HepG2 (cell line): ENCODE results near the gene BOD1. TPM values are rescaled to one million over a fixed set of nuclear protein-coding genes. Genes with fewer than 3 reads are reported as not detected.

Experiments used
- DMAP1 ChIP-seq: IDR thresholded peaks from 2 replicates; pipeline ENCODE4 v1.6.1; 2016
- HBP1 ChIP-seq: IDR thresholded peaks from 2 replicates; pipeline ENCODE4 v1.6.1; 2016; ENCODE audit warnings: low read depth, control low read depth
- MAFK ChIP-seq, 2 experiments: IDR thresholded peaks in 1 of 2; conservative IDR thresholded peaks in 1 of 2; 2 replicates each; pipeline ENCODE4 v1.6.1; 2011; ENCODE audit warnings: improper control_type of control experiment in 2 of 2, low read length in 2 of 2
- MXD1 ChIP-seq: sonication (generic); formaldehyde crosslinking; IDR thresholded peaks from 2 replicates; pipeline ENCODE4 v1.4.0; 2020; ENCODE audit warnings: mild to moderate bottlenecking, missing genetic modification reagents
- POGZ ChIP-seq: sonication (generic); formaldehyde crosslinking; IDR thresholded peaks from 2 replicates; pipeline ENCODE4 v1.4.0; 2020; ENCODE audit warnings: mild to moderate bottlenecking, missing genetic modification reagents
- SETDB1 ChIP-seq: sonication (generic); formaldehyde crosslinking; IDR thresholded peaks from 2 replicates; pipeline ENCODE4 v1.5.1; 2020; ENCODE audit warnings: missing genetic modification reagents, mild to moderate bottlenecking, borderline replicate concordance
- SMYD3 ChIP-seq: sonication (generic); formaldehyde crosslinking; IDR thresholded peaks from 2 replicates; pipeline ENCODE4 v1.8.1; 2023; ENCODE audit warnings: mild to moderate bottlenecking, missing genetic modification reagents
- STAG1 ChIP-seq: sonication (generic); formaldehyde crosslinking; IDR thresholded peaks from 2 replicates; pipeline ENCODE4 v1.4.0; 2020; ENCODE audit warnings: missing genetic modification reagents
- TCF7 ChIP-seq: sonication (generic); IDR thresholded peaks from 2 replicates; pipeline ENCODE4 v1.6.1; 2016; ENCODE audit warnings: antibody characterized with exemption, low read depth
- ZMYM3 ChIP-seq: sonication (generic); formaldehyde crosslinking; IDR thresholded peaks from 2 replicates; pipeline ENCODE4 v1.5.1; 2020; ENCODE audit warnings: mild to moderate bottlenecking, missing genetic modification reagents
- ZNF17 ChIP-seq: sonication (generic); formaldehyde crosslinking; IDR thresholded peaks from 2 replicates; pipeline ENCODE4 v1.5.0; 2020; ENCODE audit warnings: mild to moderate bottlenecking, missing genetic modification reagents
- ZNF556 ChIP-seq: sonication (generic); formaldehyde crosslinking; IDR thresholded peaks from 2 replicates; pipeline ENCODE4 v1.4.0; 2020; ENCODE audit warnings: mild to moderate bottlenecking, missing genetic modification reagents, borderline replicate concordance
- ZNF703 ChIP-seq: sonication (generic); formaldehyde crosslinking; IDR thresholded peaks from 2 replicates; pipeline ENCODE4 v1.5.1; 2020; ENCODE audit warnings: missing genetic modification reagents, mild to moderate bottlenecking, moderate library complexity, borderline replicate concordance
- ZNF770 ChIP-seq: sonication (generic); formaldehyde crosslinking; IDR thresholded peaks from 2 replicates; pipeline ENCODE4 v1.5.0; 2020; ENCODE audit warnings: mild to moderate bottlenecking, missing genetic modification reagents
- polyA plus RNA-seq, 8 experiments: library from polyadenylated mRNA; depleted of rRNA in 3 of 8; stranded (reverse) in 7 of 8; unstranded in 1 of 8; fragments of >200 nt; fragmentation: Illumina TruSeq in 4 of 8; extraction: Trizol in 4 of 8; gene quantifications; 2 replicates each; pipeline versions ENCODE4 v1.2.1 to v1.2.3, GENCODE V29; 2011 to 2016; ENCODE audit warnings: low read depth in 4 of 8, missing spikeins in 1 of 8, mixed read lengths in 1 of 8; ENCODE audit not compliant: insufficient read depth in 1 of 8
- total RNA-seq, 5 experiments: library from RNA; depleted of rRNA; stranded (reverse); fragments of >200 nt; fragmentation: Illumina TruSeq; extraction: Trizol; gene quantifications; 2 replicates each; pipeline ENCODE4 v1.2.3, GENCODE V29; 2016; ENCODE audit warnings: low read depth in 1 of 5
- TF ChIP-seq, protein P1 (sequence below): sonication (generic); formaldehyde crosslinking; IDR thresholded peaks from 2 replicates; pipeline ENCODE4 v1.9.0; 2021; ENCODE audit warnings: missing genetic modification reagents, borderline replicate concordance
- TF ChIP-seq, protein P2 (sequence below): sonication (generic); formaldehyde crosslinking; IDR thresholded peaks from 2 replicates; pipeline ENCODE4 v1.4.0; 2020; ENCODE audit warnings: missing genetic modification reagents
- TF ChIP-seq, protein P3 (sequence below): sonication (generic); formaldehyde crosslinking; IDR thresholded peaks from 2 replicates; pipeline ENCODE4 v1.8.0; 2022; ENCODE audit warnings: mild to moderate bottlenecking, missing genetic modification reagents; ENCODE audit not compliant: insufficient replicate concordance

Gene BOD1
- total and polyA plus RNA-seq, 2 of the 13 experiments (the other 11 are each of a cell fraction or from before 2014, with no cell fraction given) = 81.5 to 103 TPM

DNA sequence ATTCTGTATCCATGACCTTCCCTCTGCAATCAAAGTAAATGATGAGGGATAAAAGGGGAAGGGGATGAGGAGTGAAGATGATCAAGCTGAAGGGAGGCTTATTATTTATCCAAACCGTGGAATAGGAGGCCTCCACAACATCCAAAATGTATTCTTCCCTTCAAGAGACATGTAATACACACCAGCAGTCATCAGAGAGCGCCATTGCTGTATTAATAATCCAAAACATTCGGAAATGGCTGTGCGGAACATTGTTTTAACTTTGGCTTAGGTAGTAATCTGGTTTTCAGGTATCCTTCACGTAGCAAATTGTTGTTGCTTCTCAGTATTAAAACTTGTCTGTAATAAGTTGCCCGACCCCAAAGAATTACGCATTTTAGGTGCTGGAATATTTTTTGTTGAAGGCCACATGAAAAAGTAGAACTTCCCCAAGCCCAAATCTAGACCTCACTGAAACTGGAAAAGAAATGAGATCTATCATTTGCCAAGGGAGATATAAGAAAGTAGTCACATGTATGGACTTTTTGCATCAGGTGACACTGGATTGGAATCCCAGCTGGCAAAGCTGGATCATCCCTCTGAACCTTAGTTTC is 2.6 kb upstream of the BOD1 start (continued):
- TF ChIP-seq STAG1 (CRISPR knock-in tag) = peak; percentile 99
- no peak for TF ChIP-seq TCF7
- TF ChIP-seq ZNF17 (CRISPR knock-in tag) = no peak
- TF ChIP-seq ZMYM3 (CRISPR knock-in tag) = no peak
- TF ChIP-seq, protein P1, sequence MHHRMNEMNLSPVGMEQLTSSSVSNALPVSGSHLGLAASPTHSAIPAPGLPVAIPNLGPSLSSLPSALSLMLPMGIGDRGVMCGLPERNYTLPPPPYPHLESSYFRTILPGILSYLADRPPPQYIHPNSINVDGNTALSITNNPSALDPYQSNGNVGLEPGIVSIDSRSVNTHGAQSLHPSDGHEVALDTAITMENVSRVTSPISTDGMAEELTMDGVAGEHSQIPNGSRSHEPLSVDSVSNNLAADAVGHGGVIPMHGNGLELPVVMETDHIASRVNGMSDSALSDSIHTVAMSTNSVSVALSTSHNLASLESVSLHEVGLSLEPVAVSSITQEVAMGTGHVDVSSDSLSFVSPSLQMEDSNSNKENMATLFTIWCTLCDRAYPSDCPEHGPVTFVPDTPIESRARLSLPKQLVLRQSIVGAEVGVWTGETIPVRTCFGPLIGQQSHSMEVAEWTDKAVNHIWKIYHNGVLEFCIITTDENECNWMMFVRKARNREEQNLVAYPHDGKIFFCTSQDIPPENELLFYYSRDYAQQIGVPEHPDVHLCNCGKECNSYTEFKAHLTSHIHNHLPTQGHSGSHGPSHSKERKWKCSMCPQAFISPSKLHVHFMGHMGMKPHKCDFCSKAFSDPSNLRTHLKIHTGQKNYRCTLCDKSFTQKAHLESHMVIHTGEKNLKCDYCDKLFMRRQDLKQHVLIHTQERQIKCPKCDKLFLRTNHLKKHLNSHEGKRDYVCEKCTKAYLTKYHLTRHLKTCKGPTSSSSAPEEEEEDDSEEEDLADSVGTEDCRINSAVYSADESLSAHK (CRISPR knock-in tag) = no peak
- TF ChIP-seq, protein P2, sequence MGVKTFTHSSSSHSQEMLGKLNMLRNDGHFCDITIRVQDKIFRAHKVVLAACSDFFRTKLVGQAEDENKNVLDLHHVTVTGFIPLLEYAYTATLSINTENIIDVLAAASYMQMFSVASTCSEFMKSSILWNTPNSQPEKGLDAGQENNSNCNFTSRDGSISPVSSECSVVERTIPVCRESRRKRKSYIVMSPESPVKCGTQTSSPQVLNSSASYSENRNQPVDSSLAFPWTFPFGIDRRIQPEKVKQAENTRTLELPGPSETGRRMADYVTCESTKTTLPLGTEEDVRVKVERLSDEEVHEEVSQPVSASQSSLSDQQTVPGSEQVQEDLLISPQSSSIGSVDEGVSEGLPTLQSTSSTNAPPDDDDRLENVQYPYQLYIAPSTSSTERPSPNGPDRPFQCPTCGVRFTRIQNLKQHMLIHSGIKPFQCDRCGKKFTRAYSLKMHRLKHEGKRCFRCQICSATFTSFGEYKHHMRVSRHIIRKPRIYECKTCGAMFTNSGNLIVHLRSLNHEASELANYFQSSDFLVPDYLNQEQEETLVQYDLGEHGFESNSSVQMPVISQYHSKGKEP (CRISPR knock-in tag) = no peak
- no peak for TF ChIP-seq ZNF556 (CRISPR knock-in tag)
- TF ChIP-seq SMYD3 (CRISPR knock-in tag) = peak; percentile 58; the same call in 1 of the 2 replicates
- TF ChIP-seq, protein P3, sequence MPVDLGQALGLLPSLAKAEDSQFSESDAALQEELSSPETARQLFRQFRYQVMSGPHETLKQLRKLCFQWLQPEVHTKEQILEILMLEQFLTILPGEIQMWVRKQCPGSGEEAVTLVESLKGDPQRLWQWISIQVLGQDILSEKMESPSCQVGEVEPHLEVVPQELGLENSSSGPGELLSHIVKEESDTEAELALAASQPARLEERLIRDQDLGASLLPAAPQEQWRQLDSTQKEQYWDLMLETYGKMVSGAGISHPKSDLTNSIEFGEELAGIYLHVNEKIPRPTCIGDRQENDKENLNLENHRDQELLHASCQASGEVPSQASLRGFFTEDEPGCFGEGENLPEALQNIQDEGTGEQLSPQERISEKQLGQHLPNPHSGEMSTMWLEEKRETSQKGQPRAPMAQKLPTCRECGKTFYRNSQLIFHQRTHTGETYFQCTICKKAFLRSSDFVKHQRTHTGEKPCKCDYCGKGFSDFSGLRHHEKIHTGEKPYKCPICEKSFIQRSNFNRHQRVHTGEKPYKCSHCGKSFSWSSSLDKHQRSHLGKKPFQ (CRISPR knock-in tag) = no peak
- TF ChIP-seq MXD1 (CRISPR knock-in tag) = no peak
- TF ChIP-seq DMAP1 (CRISPR knock-in tag) = no peak
- TF ChIP-seq MAFK (conservative IDR thresholded peaks at IDR 0.05 in 1 of 2, IDR thresholded peaks at IDR 0.05 in 1 of 2; ENCODE audit: low read length in 2 of 2) = no peak
- no peak for TF ChIP-seq HBP1 (CRISPR knock-in tag)
- TF ChIP-seq ZNF770 (CRISPR knock-in tag) = no peak
- TF ChIP-seq ZNF703 = no peak
- no peak for TF ChIP-seq SETDB1 (CRISPR knock-in tag)
- no peak for TF ChIP-seq POGZ (CRISPR knock-in tag)
